K562 (cell line): Measurements from ENCODE around the gene ATP9B. TPM values are rescaled to one million over a fixed set of nuclear protein-coding genes. Genes with fewer than 3 reads are reported as not detected.
"Not testable (repeated sequence)": the region's sequence is repeated elsewhere in the genome, so short reads cannot be mapped to it uniquely, and the experiment has no call there.

ENCODE experiments used
- ATAC-seq: fragments of 200-7000 bp; cut with Tn5 transposase; 3 replicates; pipeline ENCODE4 v1.9.1; 2020; ENCODE audit warnings: moderate library complexity
- BruUV-seq: library from RNA; stranded (reverse); fragments of 400-500 nt; replicated peaks from 2 replicates; lab custom pipeline; 2021; lab: Mats Ljungman, UMichigan
- CTCF ChIA-PET: fragments of 300-600 bp; formaldehyde crosslinking; extraction: SDS; loops from one replicate; lab custom pipeline; 2021; ENCODE audit warnings: low intra/inter-chr PET ratio; lab: Yijun Ruan, JAX
- POLR2A ChIA-PET: fragments of 300-600, 350-650 bp; sonication (Branson Sonifier 250); formaldehyde crosslinking; extraction: SDS; loops from one replicate; lab custom pipeline; 2021; ENCODE audit warnings: antibody characterized with exemption, inconsistent platforms; lab: Yijun Ruan, JAX
- DNase-seq, 4 experiments: peaks; one replicate each; pipeline versions ENCODE4 v3.0.0 to v3.0.0-alpha.2; 2011 to 2018; ENCODE audit warnings: low spot score in 3 of 4, mixed read lengths in 3 of 4; ENCODE audit errors: extremely low read depth in 1 of 4
- FAIRE-seq: peaks from 2 replicates; lab custom pipeline; 2011; peaks lifted over from hg19 to GRCh38; lab: Jason Lieb, UNC
- H2AFZ ChIP-seq: 2 replicates; pipeline ENCODE4 v1.6.0; 2011; ENCODE audit warnings: low read depth, low read length, control low read depth, inconsistent platforms
- H3K27ac ChIP-seq: fragments of 200-600 bp; 3 replicates; pipeline ENCODE4 v1.8.0; 2011; ENCODE audit warnings: low read depth, mild to moderate bottlenecking, control low read depth, inconsistent platforms, low read length, moderate library complexity, mixed read lengths; ENCODE audit errors: extremely low read depth
- H3K27me3 ChIP-seq, 2 experiments: fragments of 300-600 bp in 1 of 2; 2 replicates in 1 of 2; 3 replicates in 1 of 2; pipeline versions ENCODE4 v1.6.0 to v1.8.0; 2011; ENCODE audit warnings: inconsistent platforms in 2 of 2, low read length in 2 of 2, mild to moderate bottlenecking in 1 of 2, mixed read lengths in 1 of 2, moderate library complexity in 1 of 2; ENCODE audit not compliant: control insufficient read depth in 2 of 2, insufficient read depth in 2 of 2
- H3K36me3 ChIP-seq: fragments of 300-600 bp; 3 replicates; pipeline ENCODE4 v1.8.0; 2011; ENCODE audit warnings: mild to moderate bottlenecking, low read length, inconsistent platforms; ENCODE audit not compliant: control insufficient read depth, insufficient read depth
- H3K4me1 ChIP-seq, 2 experiments: fragments of 200-600 bp in 1 of 2; replicated peaks in 1 of 2; 2 replicates in 1 of 2; 3 replicates in 1 of 2; pipeline versions ENCODE4 v1.5.1 to v1.8.0; 2011; ENCODE audit warnings: inconsistent platforms in 2 of 2, low read length in 2 of 2, mild to moderate bottlenecking in 1 of 2, mixed read lengths in 1 of 2, moderate library complexity in 1 of 2; ENCODE audit not compliant: control insufficient read depth in 2 of 2, insufficient read depth in 2 of 2
- H3K4me2 ChIP-seq: 2 replicates; pipeline ENCODE4 v1.6.1; 2011; ENCODE audit warnings: low read length, control low read depth, inconsistent platforms, mixed read lengths; ENCODE audit not compliant: insufficient read depth
- H3K4me3 ChIP-seq: fragments of 200-600 bp; sonication (generic), shearing (Covaris generic); 2 replicates; pipeline ENCODE4 v1.5.1; 2016; ENCODE audit warnings: control low read depth, inconsistent platforms
- H3K79me2 ChIP-seq: fragments of 200-600 bp; 3 replicates; pipeline ENCODE4 v1.8.0; 2011; ENCODE audit warnings: low read length, inconsistent platforms; ENCODE audit not compliant: control insufficient read depth, insufficient read depth
- H3K9ac ChIP-seq, 2 experiments: 2 replicates each; pipeline versions ENCODE4 v1.6.0 to v1.6.1; 2011; ENCODE audit warnings: low read depth in 2 of 2, low read length in 2 of 2, control low read depth in 1 of 2, inconsistent platforms in 1 of 2, mild to moderate bottlenecking in 1 of 2, mixed read lengths in 1 of 2; ENCODE audit not compliant: insufficient read depth in 1 of 2
- H3K9me1 ChIP-seq: one replicate; pipeline ENCODE4 v1.6.0; 2011; ENCODE audit warnings: inconsistent platforms, mild to moderate bottlenecking, low read length, moderate library complexity; ENCODE audit not compliant: control insufficient read depth, insufficient read depth
- H3K9me3 ChIP-seq: replicated peaks from 2 replicates; pipeline ENCODE4 v1.5.1; 2011; ENCODE audit warnings: low read depth, low read length, inconsistent platforms; ENCODE audit not compliant: control insufficient read depth, insufficient read depth
- H4K20me1 ChIP-seq: replicated peaks from 2 replicates; pipeline ENCODE4 v1.6.1; 2011; ENCODE audit warnings: low read length, inconsistent platforms, mixed read lengths; ENCODE audit not compliant: control insufficient read depth, insufficient read depth
- NR2C2 ChIP-seq, 2 experiments: fragments of 200-800 bp in 1 of 2; sonication (Bioruptor generic) in 1 of 2; sonication (generic) in 1 of 2; formaldehyde crosslinking in 1 of 2; IDR thresholded peaks; 2 replicates each; pipeline versions ENCODE4 v1.6.1 to v1.8.0; 2016 to 2022; ENCODE audit warnings: mild to moderate bottlenecking in 1 of 2, missing compliant biosample characterization in 1 of 2, missing genetic modification characterization in 1 of 2, missing genetic modification reagents in 1 of 2
- SRSF3 ChIP-seq: fragments of 200-400 bp; formaldehyde crosslinking; IDR thresholded peaks from 2 replicates; pipeline ENCODE4 v1.6.1; 2016; ENCODE audit warnings: mild to moderate bottlenecking, low read length, moderate library complexity; ENCODE audit not compliant: insufficient read depth
- WGBS: fragments of 100-300 bp; shearing (Covaris generic); methylation state at CpG from one replicate; pipeline ENCODE4 v1.1.6; 2016; ENCODE audit warnings: low coverage, mixed read lengths; ENCODE audit not compliant: insufficient coverage; ENCODE audit errors: missing lambda C conversion rate; 5-methylcytosine and 5-hydroxymethylcytosine counted together
- in situ Hi-C: fragments of 300-500 bp; cut with MboI; formaldehyde crosslinking; loops from 4 replicates; pipeline ENCODE4 v1.15.0; 2018; ENCODE audit warnings: inconsistent platforms, mixed read lengths
- intact Hi-C: fragments of 100-400 bp; cut with micrococcal nuclease; formaldehyde crosslinking; loops from 2 replicates; pipeline ENCODE4 v1.14.2; 2022
- polyA plus RNA-seq, 8 experiments: library from polyadenylated mRNA; depleted of rRNA in 4 of 8; stranded (reverse) in 5 of 8; unstranded in 3 of 8; fragments of >200 nt; fragmentation: Nextera tagmentation in 2 of 8; fragmentation: Illumina TruSeq in 1 of 8; extraction: Ambion mirVana in 2 of 8; extraction: Trizol in 1 of 8; gene quantifications; 2 replicates each; pipeline versions ENCODE4 v1.2.1 to v1.2.3, GENCODE V29; 2011 to 2014; ENCODE audit warnings: inconsistent platforms in 1 of 8, missing spikeins in 1 of 8
- total RNA-seq, 7 experiments: library from RNA; depleted of rRNA in 6 of 7; stranded (reverse); fragments of >200 nt in 6 of 7; fragmentation: Illumina TruSeq in 2 of 7; extraction: Trizol in 2 of 7; gene quantifications; 2 replicates each; pipeline versions ENCODE4 v1.2.1 to v1.2.3, GENCODE V29; 2011 to 2021; ENCODE audit warnings: low replicate concordance in 1 of 7

ATP9B gene
- total and polyA plus RNA-seq, 9 of the 15 experiments (the other 6 are each of a cell fraction or from before 2014, with no cell fraction given), result 0.66 to 13.2 (median 7.9) TPM

- no peak for ATAC-seq
- FAIRE-seq, result no peak
- intact Hi-C loops, result no loop called here
- Histone ChIP-seq H3K9me1 (no peaks in the 10 kb centered on the region), H3K9ac (no peak overlapping the region), H3K9me3 (no peaks in the 10 kb centered on the region), H3K27ac (no peak overlapping the region), H3K4me2 (no peak overlapping the region), H3K27me3 (no peaks in the 10 kb centered on the region), H3K79me2 (no peaks in the 10 kb centered on the region), H3K4me1 (no peaks in the 10 kb centered on the region), H4K20me1 (no peaks in the 10 kb centered on the region), H3K4me3 (no peak overlapping the region), H2AFZ (no peak overlapping the region), H3K36me3 (peaks cover 8% of the 10 kb centered on the region; the same call in 1 of the 3 replicates)
- 89% methylated on average over 8 of the region's 8 CpGs for WGBS
- no peak for TF ChIP-seq NR2C2 (CRISPR knock-in tag; IDR thresholded peaks at IDR 0.05)
- TF ChIP-seq NR2C2 (tag; IDR thresholded peaks at IDR 0.05), result no peak
- TF ChIP-seq SRSF3, result no peak
- BruUV-seq, result no TSS peak
- in situ Hi-C loops, result no loop called here
- ChIA-PET CTCF (no interaction called here), POLR2A (no interaction called here)
- DNase-seq, result no peak
Measured at GRCh38 chr18:79169958-79170555, 100.9 kb downstream of the ATP9B start.

DNA sequence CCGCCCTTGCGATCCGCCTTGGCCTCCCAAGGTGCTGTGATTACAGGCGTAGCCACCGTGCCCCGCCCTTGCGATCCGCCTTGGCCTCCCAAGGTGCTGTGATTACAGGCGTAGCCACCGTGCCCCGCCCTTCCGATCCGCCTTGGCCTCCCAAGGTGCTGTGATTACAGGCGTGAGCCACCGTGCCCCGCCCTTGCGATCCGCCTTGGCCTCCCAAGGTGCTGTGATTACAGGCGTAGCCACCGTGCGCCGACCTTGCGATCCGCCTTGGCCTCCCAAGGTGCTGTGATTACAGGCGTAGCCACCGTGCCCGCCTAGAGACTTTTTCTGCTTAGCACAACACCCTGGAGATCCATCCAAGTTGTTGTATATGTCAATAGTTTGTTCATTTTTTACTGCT, 103.1 kb downstream of the ATP9B start:
- H3K9me3 ChIP-seq, H3K9me1 ChIP-seq, H3K4me3 ChIP-seq, FAIRE-seq, H4K20me1 ChIP-seq, DNase-seq, H3K79me2 ChIP-seq, H3K27ac ChIP-seq, H3K27me3 ChIP-seq, in situ Hi-C loops, POLR2A ChIA-PET, H3K4me1 ChIP-seq, CTCF ChIA-PET, intact Hi-C loops, ATAC-seq, BruUV-seq, H2AFZ ChIP-seq, H3K4me2 ChIP-seq, H3K36me3 ChIP-seq, H3K9ac ChIP-seq: not testable (repeated sequence)
- WGBS, result 97% methylated on average over 13 of the region's 27 CpGs
